Rectal smooth muscle tissue (tissue), 1 donor: ENCODE results near the gene SEMA3C.
A peak's percentile ranks its signal among the peaks of the same experiment; 100 is the strongest.

Experiments used
- H3K27ac ChIP-seq: one replicate; pipeline ENCODE4 v1.7.0; 2013; ENCODE audit warnings: low read depth, low read length, inconsistent platforms
- H3K27me3 ChIP-seq: one replicate; pipeline ENCODE4 v1.7.0; 2013; ENCODE audit warnings: low read length; ENCODE audit not compliant: control insufficient read depth, insufficient read depth
- H3K36me3 ChIP-seq: one replicate; pipeline ENCODE4 v1.7.0; 2013; ENCODE audit warnings: low read length; ENCODE audit not compliant: control insufficient read depth, insufficient read depth
- H3K4me1 ChIP-seq: one replicate; pipeline ENCODE4 v1.7.0; 2013; ENCODE audit warnings: low read length; ENCODE audit not compliant: control insufficient read depth, insufficient read depth
- H3K4me3 ChIP-seq: one replicate; pipeline ENCODE4 v1.7.0; 2013; ENCODE audit warnings: low read length
- H3K9ac ChIP-seq: one replicate; pipeline ENCODE4 v1.7.0; 2013; ENCODE audit warnings: low read length

SEMA3C gene

GRCh38 chr7:80900583-80901576 lies 18.0 kb downstream of the SEMA3C start:
- H3K4me3 ChIP-seq = no peak overlapping the region
- peak overlapping the region; percentile 48 for H3K27ac ChIP-seq
- H3K4me1 ChIP-seq = peaks cover 14% of the 10 kb centered on the region
- H3K9ac ChIP-seq = no peak overlapping the region
- no peaks in the 10 kb centered on the region for H3K36me3 ChIP-seq
- H3K27me3 ChIP-seq = no peaks in the 10 kb centered on the region

GRCh38 chr7:80896906-80897598 lies 21.8 kb downstream of the SEMA3C start:
- H3K36me3 ChIP-seq = no peaks in the 10 kb centered on the region
- no peak overlapping the region for H3K4me3 ChIP-seq
- peaks cover 8% of the 10 kb centered on the region for H3K4me1 ChIP-seq
- no peak overlapping the region for H3K9ac ChIP-seq
- H3K27me3 ChIP-seq = no peaks in the 10 kb centered on the region
- no peak overlapping the region for H3K27ac ChIP-seq

GRCh38 chr7:80895056-80895455 lies 23.8 kb downstream of the SEMA3C start:
- Histone ChIP-seq H3K36me3 (no peaks in the 10 kb centered on the region), H3K27me3 (no peaks in the 10 kb centered on the region), H3K4me1 (peaks cover 11% of the 10 kb centered on the region), H3K27ac (no peak overlapping the region), H3K9ac (no peak overlapping the region), H3K4me3 (no peak overlapping the region)

GRCh38 chr7:80891259-80891544 lies 27.6 kb downstream of the SEMA3C start:
- H3K9ac ChIP-seq = no peak overlapping the region
- no peak overlapping the region for H3K27ac ChIP-seq

GRCh38 chr7:80890426-80891258 lies 28.2 kb downstream of the SEMA3C start:
- no peak overlapping the region for H3K27ac ChIP-seq
- H3K9ac ChIP-seq = no peak overlapping the region

More at GRCh38 chr7:80891259-80891544, 27.6 kb downstream of the SEMA3C start:
- Histone ChIP-seq H3K27me3 (no peaks in the 10 kb centered on the region), H3K4me1 (peaks cover 11% of the 10 kb centered on the region), H3K4me3 (no peak overlapping the region), H3K36me3 (no peaks in the 10 kb centered on the region)

GRCh38 chr7:80889525-80889924 lies 29.3 kb downstream of the SEMA3C start:
- Histone ChIP-seq H3K4me3 (no peak overlapping the region), H3K36me3 (no peaks in the 10 kb centered on the region), H3K27ac (no peak overlapping the region), H3K4me1 (peaks cover 14% of the 10 kb centered on the region), H3K9ac (no peak overlapping the region), H3K27me3 (no peaks in the 10 kb centered on the region)

More at GRCh38 chr7:80890426-80891258, 28.2 kb downstream of the SEMA3C start:
- Histone ChIP-seq H3K4me1 (peaks cover 11% of the 10 kb centered on the region), H3K27me3 (no peaks in the 10 kb centered on the region), H3K36me3 (no peaks in the 10 kb centered on the region), H3K4me3 (no peak overlapping the region)

GRCh38 chr7:80885757-80886156 lies 33.1 kb downstream of the SEMA3C start:
- H3K36me3 ChIP-seq = no peaks in the 10 kb centered on the region
- H3K4me1 ChIP-seq = peaks cover 20% of the 10 kb centered on the region
- H3K9ac ChIP-seq = no peak overlapping the region
- no peak overlapping the region for H3K27ac ChIP-seq
- no peaks in the 10 kb centered on the region for H3K27me3 ChIP-seq
- no peak overlapping the region for H3K4me3 ChIP-seq

DNA sequence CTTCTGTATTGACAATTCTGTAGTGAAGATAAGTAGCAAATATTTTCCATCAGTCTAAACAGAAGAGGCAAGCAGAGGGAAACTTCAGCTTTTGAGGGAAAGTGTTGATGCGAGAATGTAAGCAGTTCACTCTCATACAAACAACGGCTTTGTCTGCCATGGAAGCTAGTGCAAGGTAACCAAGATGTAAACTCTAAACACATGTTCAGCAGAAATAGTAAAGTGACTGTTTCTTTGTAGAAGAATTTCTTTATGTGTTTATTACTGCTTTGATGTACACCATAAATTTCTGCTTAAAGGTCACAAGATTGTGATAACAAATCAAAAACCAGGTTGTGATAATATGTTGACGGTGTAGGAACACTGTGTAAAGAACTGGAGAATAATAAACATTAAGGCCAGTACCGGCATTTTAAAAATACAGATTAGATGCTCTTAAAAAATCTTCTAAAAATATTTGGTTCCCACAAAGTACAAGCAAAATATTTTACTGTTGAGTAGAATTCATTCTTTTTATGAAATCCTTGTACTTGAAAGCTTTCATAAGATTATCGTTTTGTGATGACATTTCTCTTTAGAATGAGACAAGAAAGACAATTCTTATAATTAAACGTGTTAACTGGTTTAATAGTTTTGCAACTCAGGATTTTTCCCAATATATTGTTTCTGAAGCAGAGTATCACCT lies 34.2 kb downstream of the SEMA3C start:
- Histone ChIP-seq H3K4me1 (peaks cover 15% of the 10 kb centered on the region), H3K36me3 (no peaks in the 10 kb centered on the region), H3K4me3 (no peak overlapping the region), H3K27me3 (no peaks in the 10 kb centered on the region), H3K9ac (no peak overlapping the region), H3K27ac (peak overlapping the region; percentile 60)

DNA sequence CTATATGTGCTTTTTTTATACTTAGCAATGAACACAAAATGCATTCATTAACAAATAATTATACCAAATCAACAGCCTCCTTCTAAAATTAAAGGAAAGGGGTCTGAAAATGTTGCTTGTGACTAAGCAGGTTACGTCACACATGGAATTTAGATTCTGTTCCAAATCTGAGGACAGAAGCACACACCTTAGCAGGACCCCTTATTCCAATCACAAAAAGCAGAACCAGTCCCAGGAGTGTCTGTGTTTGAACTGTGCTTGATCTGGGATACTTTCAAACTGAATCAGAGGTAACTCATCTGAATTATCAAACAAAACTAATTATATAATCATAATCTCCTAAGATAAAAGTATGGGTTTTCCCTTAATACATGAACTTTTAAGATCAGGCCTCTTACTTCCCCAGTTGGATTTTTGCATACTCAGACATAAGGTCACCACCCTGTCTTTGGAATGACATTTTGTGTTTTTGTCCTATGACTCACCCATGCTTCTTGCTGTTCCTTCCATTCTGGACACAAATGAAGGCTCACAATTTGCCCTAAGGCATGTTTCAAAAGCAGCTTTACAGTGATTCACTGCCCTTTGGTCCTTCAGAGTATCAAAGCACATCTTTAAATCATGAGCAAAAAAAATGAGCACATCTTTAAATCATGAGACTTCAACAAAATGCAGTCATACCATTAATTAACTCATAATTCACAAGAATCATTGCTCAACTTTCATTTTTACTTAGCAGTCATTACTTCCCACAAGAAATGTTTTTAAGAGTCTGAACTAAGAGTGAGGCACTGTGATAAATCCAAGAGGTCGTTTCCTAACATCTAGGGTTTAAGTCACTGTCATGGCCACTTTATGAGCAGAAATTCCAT lies 35.5 kb downstream of the SEMA3C start:
- H3K4me1 ChIP-seq = peaks cover 15% of the 10 kb centered on the region
- H3K9ac ChIP-seq = no peak overlapping the region
- H3K27ac ChIP-seq = peak overlapping the region; percentile 60
- no peaks in the 10 kb centered on the region for H3K36me3 ChIP-seq
- peak overlapping the region; percentile 15 for H3K4me3 ChIP-seq
- H3K27me3 ChIP-seq = no peaks in the 10 kb centered on the region

- no peak overlapping the region for H3K9ac ChIP-seq
- no peak overlapping the region for H3K27ac ChIP-seq
Observed at GRCh38 chr7:80882213-80882801, 36.5 kb downstream of the SEMA3C start.

GRCh38 chr7:80881351-80881900 lies 37.4 kb downstream of the SEMA3C start:
- no peak overlapping the region for H3K9ac ChIP-seq
- no peak overlapping the region for H3K4me3 ChIP-seq
- no peak overlapping the region for H3K27ac ChIP-seq
- no peaks in the 10 kb centered on the region for H3K36me3 ChIP-seq
- peaks cover 15% of the 10 kb centered on the region for H3K4me1 ChIP-seq
- no peaks in the 10 kb centered on the region for H3K27me3 ChIP-seq

More at GRCh38 chr7:80882213-80882801, 36.5 kb downstream of the SEMA3C start:
- Histone ChIP-seq H3K36me3 (no peaks in the 10 kb centered on the region), H3K4me1 (peaks cover 15% of the 10 kb centered on the region), H3K27me3 (no peaks in the 10 kb centered on the region), H3K4me3 (no peak overlapping the region)
